ENCODE results near the gene SYCP2. TPM values are rescaled to one million over a fixed set of nuclear protein-coding genes. Genes with fewer than 3 reads are reported as not detected.

The SYCP2 gene
- polyA plus RNA-seq, 4 donors, result 5.0 to 7.5 (median 6.8) TPM

- no peak for DNase-seq (ENCODE audit: low read depth in 4 of 4, low spot score in 3 of 4)
Measured at GRCh38 chr20:59944726-59945125, 11.3 kb upstream of the SYCP2 start.

DNA sequence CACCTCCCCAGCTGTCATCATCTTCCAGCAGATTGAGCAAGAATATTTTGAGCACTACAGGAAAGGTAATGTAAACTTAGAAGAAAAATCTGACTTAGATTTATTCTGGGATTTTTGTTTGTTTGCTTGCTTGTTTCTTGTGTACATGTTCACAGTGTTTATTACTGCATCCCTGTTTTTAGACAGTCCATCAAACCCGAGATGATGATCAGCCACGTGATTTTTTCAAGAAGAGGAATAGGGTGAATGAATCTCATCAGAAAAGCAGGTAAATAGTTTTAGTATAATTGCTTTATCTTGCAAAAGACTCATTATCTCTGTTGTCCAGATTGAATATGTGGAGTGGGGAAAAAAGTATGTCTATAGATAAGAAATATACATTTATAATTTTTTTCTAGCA is 8.8 kb upstream of the SYCP2 start:
- no peak for DNase-seq (ENCODE audit: low read depth in 4 of 4, low spot score in 3 of 4)

- DNase-seq (ENCODE audit: low read depth in 4 of 4, low spot score in 3 of 4), result no peak
Measured at GRCh38 chr20:59940956-59941294, 7.5 kb upstream of the SYCP2 start.

DNA sequence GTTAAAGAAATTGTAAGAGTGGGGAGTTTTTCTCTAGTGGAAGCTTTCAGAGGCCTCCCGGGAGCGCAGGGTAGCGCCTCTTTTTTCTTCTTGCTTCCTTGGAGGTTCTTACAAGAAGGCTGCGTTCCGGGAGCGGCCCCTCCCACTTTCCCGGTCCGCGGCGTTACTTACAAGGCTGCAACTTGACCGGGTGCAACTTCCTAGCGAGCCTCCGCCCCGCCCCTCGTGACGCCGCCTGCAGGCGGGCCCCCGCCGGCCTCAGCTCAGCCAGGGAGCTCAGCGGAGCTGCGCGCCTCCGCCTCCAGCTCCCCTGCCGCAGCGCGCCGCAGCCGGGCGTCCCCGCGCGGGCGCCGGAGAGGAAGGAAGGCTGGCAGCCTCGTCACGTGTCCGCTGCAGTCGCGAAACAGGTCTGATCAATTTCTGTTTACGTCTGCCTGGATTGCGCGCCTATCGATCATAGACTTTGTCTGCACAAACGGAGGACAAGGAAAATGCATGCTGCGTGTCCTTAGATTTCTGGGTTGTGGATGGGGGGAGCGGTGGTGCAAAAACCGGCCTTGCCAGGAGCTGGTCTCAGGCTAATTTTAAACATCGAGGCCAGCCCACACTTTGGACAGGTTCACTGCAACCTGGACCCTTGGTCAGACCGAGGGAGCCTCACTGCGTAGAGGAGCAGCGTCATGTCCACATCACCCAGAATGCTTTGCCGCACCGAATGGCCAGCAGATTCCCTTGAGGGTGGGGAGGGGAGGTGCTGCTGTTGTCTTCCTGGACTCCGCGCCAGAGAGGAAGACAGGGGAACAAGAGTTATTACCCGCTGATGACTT is 6.9 kb upstream of the SYCP2 start, which contains the start of the genes FAM217B and PPP1R3D:
TSS of gene FAM217B (plus strand) at position 261 of the 827 bp plus-strand sequence. CDS start 3,555 bp downstream, outside the sequence.
TSS of gene PPP1R3D (minus strand) at position 177 of the 827 bp plus-strand sequence. CDS start 374 bp downstream, outside the sequence.
- DNase-seq (ENCODE audit: low read depth in 4 of 4, low spot score in 3 of 4), result peak; percentile 92 to 95 (median 92)

DNA sequence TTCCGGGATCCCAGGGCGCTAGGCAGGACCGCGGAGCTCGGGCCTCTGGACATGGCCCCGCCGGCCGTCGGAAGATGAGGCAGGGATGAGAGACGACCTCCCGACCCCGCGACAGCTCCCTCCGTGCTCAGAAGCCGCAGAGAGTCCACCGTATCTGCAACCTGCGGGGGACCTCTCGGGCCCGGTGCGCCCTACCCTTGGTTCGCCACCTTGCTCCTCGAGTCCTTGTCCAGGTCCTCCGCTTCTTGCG is 6.4 kb upstream of the SYCP2 start:
- DNase-seq (ENCODE audit: low read depth in 4 of 4, low spot score in 3 of 4), result no peak

DNA sequence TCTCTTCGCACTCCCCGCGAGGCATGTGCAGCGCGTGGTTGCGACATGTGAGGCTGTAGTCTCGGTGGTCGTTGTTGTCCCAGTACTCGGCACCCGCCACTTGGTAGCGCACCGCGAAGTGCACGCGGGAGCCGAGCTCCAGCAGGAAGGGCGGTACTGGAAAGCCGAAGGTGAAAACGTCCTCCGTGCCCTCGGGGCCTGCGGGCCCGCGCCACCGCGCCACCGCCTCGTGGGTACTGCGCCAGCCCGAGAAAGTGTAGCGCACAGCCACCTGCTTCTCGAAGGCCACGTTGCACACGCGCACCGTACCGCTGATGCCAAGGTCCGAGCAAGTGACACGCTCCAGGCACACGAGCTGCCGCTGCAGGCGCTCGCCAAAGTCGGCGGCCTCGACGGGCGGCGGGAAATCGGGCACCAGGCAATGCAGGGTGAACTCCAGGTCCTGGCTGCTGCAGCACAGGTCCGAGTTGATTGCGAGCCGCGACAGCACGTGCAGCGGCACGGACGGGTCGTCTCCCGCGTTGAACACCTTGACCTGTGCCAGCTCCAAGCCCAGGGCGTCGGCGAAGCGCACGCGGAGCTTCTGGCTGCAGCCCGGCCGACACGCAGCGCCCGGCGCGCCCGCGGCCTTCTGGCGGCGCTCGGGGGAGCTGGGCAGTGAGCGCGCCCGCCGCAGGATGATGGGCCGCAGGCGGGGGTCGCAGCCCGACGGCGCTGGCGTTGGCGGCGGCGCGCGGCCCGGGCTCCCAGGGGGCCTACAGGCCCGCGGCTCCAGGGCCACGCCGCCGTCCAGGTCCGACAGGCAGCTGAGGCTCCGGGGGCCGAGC is 5.8 kb upstream of the SYCP2 start:
- DNase-seq (ENCODE audit: low read depth in 4 of 4, low spot score in 3 of 4), result peak in 1 of 4 donors; percentile 16

DNA sequence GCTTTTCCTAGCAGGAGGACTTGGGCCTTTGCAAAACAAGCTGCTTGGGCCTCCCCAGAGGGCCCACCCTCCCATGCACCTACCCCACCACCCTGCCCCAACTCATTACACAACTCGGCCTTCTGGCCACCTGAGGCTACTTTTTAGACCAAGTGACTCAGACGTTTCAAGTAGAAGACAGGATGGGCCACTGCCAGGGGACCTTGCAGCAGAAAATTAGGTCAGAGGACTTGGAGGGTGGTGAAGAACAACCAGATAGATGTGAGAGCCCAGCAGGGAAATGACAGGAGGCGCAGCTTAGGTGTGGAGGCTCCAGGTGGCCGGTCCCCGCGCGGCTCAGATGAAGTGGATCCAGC is 5.2 kb upstream of the SYCP2 start:
- DNase-seq (ENCODE audit: low read depth in 4 of 4, low spot score in 3 of 4), result no peak

GRCh38 chr20:59938221-59938620 is 4.8 kb upstream of the SYCP2 start:
- no peak for DNase-seq (ENCODE audit: low read depth in 4 of 4, low spot score in 3 of 4)

- DNase-seq (ENCODE audit: low read depth in 4 of 4, low spot score in 3 of 4), result no peak
Measured at GRCh38 chr20:59937150-59937549, 3.7 kb upstream of the SYCP2 start.

DNA sequence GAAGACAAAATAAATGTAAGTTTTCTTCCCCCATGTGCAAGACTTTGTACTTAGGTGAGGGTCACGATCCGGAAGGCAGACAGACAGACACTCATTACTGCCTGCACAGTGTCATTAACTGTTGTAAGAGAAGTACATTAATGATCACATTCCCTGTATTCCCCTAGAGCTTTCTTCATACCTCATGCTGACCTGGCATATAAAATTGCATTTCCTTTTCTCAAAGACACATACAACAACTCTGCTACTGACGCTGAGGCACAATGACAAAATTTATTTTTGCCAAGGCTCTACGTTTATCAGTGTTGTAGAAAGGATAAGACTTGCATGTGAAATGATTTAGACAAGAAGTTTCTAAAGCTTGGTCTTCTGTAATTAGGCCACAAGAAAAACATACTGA is 3.0 kb upstream of the SYCP2 start:
- no peak for DNase-seq (ENCODE audit: low read depth in 4 of 4, low spot score in 3 of 4)

GRCh38 chr20:59935457-59936185 is 2.2 kb upstream of the SYCP2 start:
- no peak for DNase-seq (ENCODE audit: low read depth in 4 of 4, low spot score in 3 of 4)

DNA sequence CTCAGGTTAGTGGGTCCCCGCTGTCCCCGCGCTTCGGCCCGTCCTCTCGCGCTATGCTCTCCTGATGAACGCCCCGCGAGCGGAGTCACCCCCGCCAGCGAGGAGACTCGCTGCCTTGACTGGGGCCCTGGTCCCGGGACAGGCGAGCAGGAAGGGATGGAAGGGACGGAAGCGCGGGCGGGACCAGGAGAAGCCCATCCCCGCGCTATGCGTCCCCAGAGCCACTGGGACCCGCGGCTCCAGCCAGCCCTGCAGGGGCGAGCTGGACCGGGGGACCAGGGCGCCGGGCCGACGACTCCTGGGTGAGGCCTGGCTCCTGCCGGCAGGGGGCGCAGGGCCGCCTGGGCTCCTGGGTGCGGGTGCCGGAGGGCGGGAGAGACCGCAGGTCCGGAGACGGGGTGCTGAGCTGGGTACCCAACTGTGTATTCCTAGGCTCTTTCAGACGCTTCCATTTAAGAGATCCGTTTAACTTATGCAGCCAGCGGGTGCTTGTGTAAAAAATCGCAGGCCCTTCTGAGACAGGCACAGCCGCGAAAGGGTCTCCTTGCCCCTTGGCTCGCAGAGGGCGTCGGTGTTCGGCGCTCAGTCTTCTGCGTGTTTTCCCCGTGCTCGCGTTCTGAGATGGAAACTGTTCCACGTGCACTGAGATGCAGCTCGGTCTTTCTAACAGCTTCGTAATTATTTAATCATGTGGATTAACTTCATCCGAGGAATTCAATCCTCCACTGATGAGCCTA is 580 bp upstream of the SYCP2 start:
- DNase-seq (ENCODE audit: low read depth in 4 of 4, low spot score in 3 of 4), result peak; percentile 58 to 67 (median 61)

DNA sequence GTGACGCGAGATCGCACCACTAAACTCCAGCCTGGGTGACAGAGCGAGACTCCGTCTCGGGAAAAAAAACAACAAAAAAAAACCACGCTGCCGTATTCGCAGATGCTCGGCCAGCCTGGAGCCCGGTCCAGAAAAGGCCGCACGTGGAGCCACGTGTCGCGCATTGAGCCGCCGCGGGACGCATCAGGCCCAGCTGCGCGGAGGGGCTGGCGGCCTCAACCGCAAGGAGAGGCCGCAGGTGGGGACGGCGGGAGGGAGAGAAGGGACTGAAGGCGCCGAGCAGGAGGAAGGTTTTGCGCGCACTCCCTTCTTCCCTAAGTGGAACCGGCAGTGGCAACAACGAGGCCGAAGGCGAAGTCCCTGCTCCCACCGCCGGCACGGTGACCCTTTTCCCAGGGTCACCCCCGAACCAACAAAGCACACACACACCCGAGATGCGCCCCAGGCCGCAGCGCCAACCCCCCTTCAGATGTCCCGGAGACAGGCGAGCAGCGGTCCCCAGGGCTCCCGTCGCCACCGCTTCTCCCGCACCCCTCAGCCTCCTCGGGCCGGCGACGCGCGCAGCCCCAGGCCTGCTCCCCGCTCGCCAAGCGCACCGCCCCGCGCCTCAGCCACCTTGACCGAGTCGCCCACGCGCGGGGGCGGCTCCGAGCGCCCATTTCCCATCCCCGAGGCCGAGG is 681 bp downstream of the SYCP2 start:
- no peak for DNase-seq (ENCODE audit: low read depth in 4 of 4, low spot score in 3 of 4)

DNA sequence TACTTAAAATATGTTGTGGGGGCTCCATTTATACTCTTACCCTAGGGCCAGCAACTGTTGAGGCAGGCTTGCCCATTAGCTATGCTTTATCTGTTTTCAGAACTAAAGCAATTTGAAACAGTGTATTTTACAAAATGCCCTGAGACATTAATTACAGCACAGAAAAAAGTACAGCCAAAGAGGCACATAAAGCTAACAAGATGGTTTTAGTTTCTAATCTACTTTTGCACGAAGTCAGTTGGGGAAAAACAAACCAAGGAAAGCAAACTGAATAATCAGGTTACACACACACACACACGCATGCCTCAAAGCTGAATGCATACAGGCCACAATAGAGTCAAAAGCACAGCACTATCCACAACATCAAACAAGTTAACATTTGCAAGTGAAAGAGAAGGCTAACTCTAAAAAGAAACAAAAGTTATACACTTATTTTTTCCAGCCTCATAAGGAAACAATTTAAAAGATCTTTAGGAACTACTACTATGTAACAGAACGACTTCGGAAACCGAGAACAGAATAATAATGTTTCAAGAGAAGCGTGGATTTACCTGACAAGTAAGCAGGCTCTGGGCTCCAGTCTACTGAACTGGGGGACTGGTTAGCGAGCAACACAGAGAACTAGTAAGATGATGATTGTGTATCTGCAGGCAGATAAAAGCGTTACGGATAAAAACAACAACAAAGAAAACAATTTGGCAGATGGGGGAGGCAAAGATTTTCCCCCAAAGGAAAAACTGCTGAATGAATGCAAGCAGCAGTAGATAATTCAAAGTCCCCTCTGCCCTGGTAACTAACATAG is 1.7 kb downstream of the SYCP2 start:
- DNase-seq (ENCODE audit: low read depth in 4 of 4, low spot score in 3 of 4), result no peak

- DNase-seq (ENCODE audit: low read depth in 4 of 4, low spot score in 3 of 4), result no peak
Measured at GRCh38 chr20:59925899-59926298, 7.5 kb downstream of the SYCP2 start.

DNA sequence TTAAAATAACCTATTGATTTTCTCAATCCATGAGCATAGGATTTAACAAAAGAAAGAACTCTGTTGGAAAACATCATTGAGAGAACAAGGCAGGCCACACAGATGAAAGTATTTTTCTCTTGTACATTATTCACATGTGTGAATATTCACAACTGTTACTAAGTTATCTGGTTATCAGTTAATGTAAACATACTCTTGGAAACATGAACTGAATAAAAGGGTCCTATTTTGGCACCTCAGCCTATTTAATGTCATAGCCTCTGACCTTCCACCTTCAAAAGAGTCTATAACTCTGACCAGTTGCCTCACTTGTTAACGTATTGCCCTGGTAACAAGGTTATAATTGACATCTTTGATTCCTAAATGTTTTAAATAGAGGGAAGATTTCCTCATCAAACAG is 8.1 kb downstream of the SYCP2 start:
- no peak for DNase-seq (ENCODE audit: low read depth in 4 of 4, low spot score in 3 of 4)

DNA sequence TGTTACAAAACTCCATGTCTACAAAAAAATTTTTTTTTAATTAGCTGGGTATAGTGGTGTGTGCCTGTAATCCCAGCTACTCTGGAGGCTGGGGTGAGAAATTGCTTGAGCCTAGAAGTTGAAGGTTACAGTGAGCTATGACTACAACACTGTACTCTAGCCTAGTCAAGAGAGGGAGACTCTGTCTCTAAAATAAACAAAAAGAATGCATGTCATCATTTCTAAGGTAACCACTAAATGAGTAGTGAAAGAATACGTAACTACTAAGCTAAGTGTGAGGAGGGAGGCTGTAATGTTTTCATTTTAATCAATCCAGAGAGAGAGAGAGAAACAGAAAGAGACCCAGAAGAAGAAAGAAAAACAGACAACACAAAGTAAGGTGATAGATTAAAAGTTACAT is 9.9 kb downstream of the SYCP2 start:
- DNase-seq (ENCODE audit: low read depth in 4 of 4, low spot score in 3 of 4), result no peak

- DNase-seq (ENCODE audit: low read depth in 4 of 4, low spot score in 3 of 4), result no peak
Measured at GRCh38 chr20:59920944-59921343, 12.5 kb downstream of the SYCP2 start.

DNA sequence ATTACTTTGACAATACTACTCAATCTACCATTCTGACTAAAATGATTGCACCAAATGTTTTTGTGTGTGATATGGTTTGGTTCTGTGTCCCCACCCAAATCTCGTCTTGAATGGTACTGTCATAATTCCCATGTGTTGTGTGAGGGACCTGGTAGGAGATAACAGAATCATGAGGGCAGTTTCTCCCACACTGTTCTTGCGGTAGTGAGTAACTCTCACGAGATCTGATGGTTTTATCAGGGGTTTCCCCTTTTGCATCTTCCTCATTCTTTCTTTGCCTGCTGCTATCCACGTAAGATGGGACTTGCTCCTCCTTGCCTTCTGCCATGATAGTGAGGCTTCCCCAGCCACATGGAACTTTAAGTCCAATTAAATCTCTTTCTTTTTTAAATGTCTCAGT is 20.8 kb downstream of the SYCP2 start:
- DNase-seq (ENCODE audit: low read depth in 4 of 4, low spot score in 3 of 4), result no peak
